Measurements from ENCODE around the gene CAD.

- TF ChIP-seq POLR2AphosphoS5 (IDR thresholded peaks at IDR 0.05; ENCODE audit: low read depth, low read length) (no peak), POLR2A (IDR thresholded peaks at IDR 0.05; ENCODE audit: low read depth, low read length) (no peak), TAF1 (IDR thresholded peaks at IDR 0.05; ENCODE audit: low read depth, low read length) (no peak), SPI1 (IDR thresholded peaks at IDR 0.05; ENCODE audit: low read depth, low read length) (no peak)
Measured at GRCh38 chr2:27255660-27256059, 38.5 kb downstream of the CAD start.

Data from GM12891 (cell line).